NCI-H446 (cell line): Measurements from ENCODE around the gene LKAAEAR1.
"Not testable (repeated sequence)": the region's sequence is repeated elsewhere in the genome, so short reads cannot be mapped to it uniquely, and the experiment has no call there.

Experiments used
- DNase-seq, 2 experiments: peaks; one replicate each; lab custom pipeline; 2025; lab: John Stamatoyannopoulos, UW

Gene LKAAEAR1

GRCh38 chr20:64083804-64084684, at the start of gene LKAAEAR1:
Gene LKAAEAR1 (minus strand): TSS chr20:64084398. CDS start chr20:64084219, 179 bp downstream.
- no peak for DNase-seq

- peak in 1 of 2 experiments; percentile 39 for DNase-seq
These were observed 47.2 kb upstream of the LKAAEAR1 start for GRCh38 chr20:64131406-64131805.

GRCh38 chr20:64130876-64131275, 46.7 kb upstream of the LKAAEAR1 start:
- no peak for DNase-seq

- DNase-seq, result no peak
These were observed 46.1 kb upstream of the LKAAEAR1 start for GRCh38 chr20:64130271-64130670.

- DNase-seq, result no peak
These were observed 45.1 kb upstream of the LKAAEAR1 start for GRCh38 chr20:64129146-64129782.

GRCh38 chr20:64123517-64123916, 39.3 kb upstream of the LKAAEAR1 start:
- DNase-seq, result not testable (repeated sequence)

GRCh38 chr20:64122927-64123326, 38.7 kb upstream of the LKAAEAR1 start:
- DNase-seq, result not testable (repeated sequence)

- no peak for DNase-seq
These were observed 37.4 kb upstream of the LKAAEAR1 start for GRCh38 chr20:64121586-64121985.

GRCh38 chr20:64119681-64120341, 35.6 kb upstream of the LKAAEAR1 start:
- DNase-seq, result no peak

GRCh38 chr20:64119301-64119680, 35.1 kb upstream of the LKAAEAR1 start:
- no peak for DNase-seq

GRCh38 chr20:64117432-64117777, 33.2 kb upstream of the LKAAEAR1 start:
- not testable (repeated sequence) for DNase-seq

GRCh38 chr20:64116541-64117431, 32.6 kb upstream of the LKAAEAR1 start:
- no peak for DNase-seq

- DNase-seq, result no peak
These were observed 31.8 kb upstream of the LKAAEAR1 start for GRCh38 chr20:64116016-64116415.

GRCh38 chr20:64115171-64115911, 31.1 kb upstream of the LKAAEAR1 start:
- no peak for DNase-seq

GRCh38 chr20:64114356-64114971, 30.3 kb upstream of the LKAAEAR1 start:
- DNase-seq, result no peak

GRCh38 chr20:64113796-64114355, 29.7 kb upstream of the LKAAEAR1 start:
- no peak for DNase-seq

GRCh38 chr20:64113444-64113775, 29.2 kb upstream of the LKAAEAR1 start:
- no peak for DNase-seq

- DNase-seq, result no peak
These were observed 28.7 kb upstream of the LKAAEAR1 start for GRCh38 chr20:64112691-64113443.

GRCh38 chr20:64111841-64112641, 27.8 kb upstream of the LKAAEAR1 start:
- DNase-seq, result no peak
